Mammary epithelial cell (primary cell): ENCODE data around the gene NKD2.

ENCODE experiments used
- CTCF ChIP-seq, 2 donors: IDR thresholded peaks in 1 of 2; conservative IDR thresholded peaks in 1 of 2; 2 replicates each; pipeline ENCODE4 v1.5.1; 2011 to 2012; ENCODE audit warnings: inconsistent platforms in 2 of 2, low read length in 2 of 2, mild to moderate bottlenecking in 2 of 2, control low read depth in 1 of 2, low read depth in 1 of 2; ENCODE audit not compliant: insufficient read depth in 1 of 2; ENCODE audit errors: extremely low read depth in 1 of 2
- EZH2 ChIP-seq: IDR thresholded peaks from 2 replicates; pipeline ENCODE4 v1.6.1; 2012; ENCODE audit warnings: low read length, inconsistent platforms, borderline replicate concordance

GRCh38 chr5:1077491-1078020, 69.0 kb downstream of the NKD2 start:
- TF ChIP-seq CTCF (conservative IDR thresholded peaks at IDR 0.05 in 1 of 2, IDR thresholded peaks at IDR 0.05 in 1 of 2; ENCODE audit: extremely low read depth in 1 of 2, insufficient read depth in 1 of 2, low read depth in 1 of 2, low read length in 2 of 2) (no peak), EZH2 (no peak)
